PC-9 (cell line): ENCODE results near the gene MOB3A. TPM values are rescaled to one million over a fixed set of nuclear protein-coding genes. Genes with fewer than 3 reads are reported as not detected.
"Not testable (repeated sequence)": the region's sequence is repeated elsewhere in the genome, so short reads cannot be mapped to it uniquely, and the experiment has no call there.

Experiments used
- BruUV-seq: library from RNA; stranded (reverse); fragments of 400-500 nt; replicated peaks from 2 replicates; lab custom pipeline; 2021; lab: Mats Ljungman, UMichigan
- CTCF ChIA-PET: fragments of 300-600 bp; sonication (Branson Sonifier 250); formaldehyde crosslinking; loops from one replicate; lab custom pipeline; 2022; ENCODE audit warnings: antibody characterized with exemption; lab: Charles Lee
- POLR2A ChIA-PET: fragments of 300-600 bp; sonication (Branson Sonifier 250); formaldehyde crosslinking; loops from one replicate; lab custom pipeline; 2022; ENCODE audit warnings: antibody characterized with exemption; ENCODE audit not compliant: unreplicated experiment; lab: Charles Lee
- DNase-seq, 2 experiments: peaks; one replicate each; pipeline versions ENCODE4 v3.0.0 to v3.0.0-alpha.2; 2015 to 2022; ENCODE audit warnings: mixed read lengths in 1 of 2
- H2AFZ ChIP-seq: fragments of 200-600 bp; sonication (generic); 2 replicates; pipeline ENCODE4 v1.8.1; 2017; ENCODE audit warnings: antibody characterized with exemption
- H3F3A ChIP-seq: fragments of 200-600 bp; sonication (generic); 2 replicates; pipeline ENCODE4 v1.8.1; 2017; ENCODE audit warnings: antibody characterized with exemption, mild to moderate bottlenecking, low read depth; ENCODE audit not compliant: insufficient read depth
- H3K27ac ChIP-seq: fragments of 200-600 bp; sonication (generic); 2 replicates; pipeline ENCODE4 v1.6.1; 2016; ENCODE audit warnings: mixed run types
- H3K27me3 ChIP-seq: fragments of 200-600 bp; sonication (generic); 2 replicates; pipeline ENCODE4 v1.6.1; 2016; ENCODE audit warnings: low read depth, mixed run types; ENCODE audit not compliant: insufficient read depth
- H3K36me3 ChIP-seq: fragments of 200-600 bp; sonication (generic); 2 replicates; pipeline ENCODE4 v1.6.1; 2016; ENCODE audit warnings: low read depth, mixed run types
- H3K4me1 ChIP-seq: fragments of 200-600 bp; sonication (generic); replicated peaks from 2 replicates; pipeline ENCODE4 v1.6.1; 2016; ENCODE audit warnings: mixed run types; ENCODE audit not compliant: insufficient read depth
- H3K4me2 ChIP-seq: fragments of 200-600 bp; sonication (generic); 2 replicates; pipeline ENCODE4 v1.6.1; 2017; ENCODE audit warnings: mixed run types
- H3K4me3 ChIP-seq: fragments of 200-600 bp; sonication (generic); 2 replicates; pipeline ENCODE4 v1.6.1; 2016; ENCODE audit warnings: mixed run types
- H3K79me2 ChIP-seq: fragments of 200-600 bp; sonication (generic); 2 replicates; pipeline ENCODE4 v1.6.1; 2017; ENCODE audit warnings: low read depth, mixed run types
- H3K9me2 ChIP-seq: fragments of 200-600 bp; sonication (generic); 2 replicates; pipeline ENCODE4 v1.8.1; 2017; ENCODE audit warnings: mild to moderate bottlenecking; ENCODE audit not compliant: insufficient read depth
- H3K9me3 ChIP-seq: fragments of 200-600 bp; sonication (generic); 2 replicates; pipeline ENCODE4 v1.8.1; 2016; ENCODE audit warnings: low read depth; ENCODE audit not compliant: insufficient read depth
- H4K20me1 ChIP-seq: fragments of 200-600 bp; sonication (generic); 2 replicates; pipeline ENCODE4 v1.8.1; 2017; ENCODE audit not compliant: insufficient read depth
- EZH2 ChIP-seq: fragments of 200-600 bp; sonication (generic); IDR thresholded peaks from 2 replicates; pipeline ENCODE4 v1.8.0; 2017; ENCODE audit warnings: antibody characterized with exemption, low read depth
- intact Hi-C: fragments of 100-400 bp; cut with micrococcal nuclease; formaldehyde crosslinking; loops from one replicate; pipeline ENCODE4 v1.10.0; 2022; ENCODE audit not compliant: unreplicated experiment
- total RNA-seq: library from RNA; stranded (reverse); gene quantifications from 2 replicates; pipeline ENCODE4 v1.2.3, GENCODE V29; 2021
- TF ChIP-seq, protein P1 (sequence below): fragments of 200-600 bp; sonication (generic); conservative IDR thresholded peaks from 2 replicates; pipeline ENCODE4 v1.6.1; 2017; ENCODE audit warnings: mixed run types, antibody characterized with exemption, mild to moderate bottlenecking, moderate library complexity

The MOB3A gene
- total RNA-seq, 1 experiment from 2014 or later: 28.9 TPM

GRCh38 chr19:2097886-2098327, 1.8 kb upstream of the MOB3A start:
- CTCF ChIA-PET: no interaction called here
- BruUV-seq: no TSS peak

DNA sequence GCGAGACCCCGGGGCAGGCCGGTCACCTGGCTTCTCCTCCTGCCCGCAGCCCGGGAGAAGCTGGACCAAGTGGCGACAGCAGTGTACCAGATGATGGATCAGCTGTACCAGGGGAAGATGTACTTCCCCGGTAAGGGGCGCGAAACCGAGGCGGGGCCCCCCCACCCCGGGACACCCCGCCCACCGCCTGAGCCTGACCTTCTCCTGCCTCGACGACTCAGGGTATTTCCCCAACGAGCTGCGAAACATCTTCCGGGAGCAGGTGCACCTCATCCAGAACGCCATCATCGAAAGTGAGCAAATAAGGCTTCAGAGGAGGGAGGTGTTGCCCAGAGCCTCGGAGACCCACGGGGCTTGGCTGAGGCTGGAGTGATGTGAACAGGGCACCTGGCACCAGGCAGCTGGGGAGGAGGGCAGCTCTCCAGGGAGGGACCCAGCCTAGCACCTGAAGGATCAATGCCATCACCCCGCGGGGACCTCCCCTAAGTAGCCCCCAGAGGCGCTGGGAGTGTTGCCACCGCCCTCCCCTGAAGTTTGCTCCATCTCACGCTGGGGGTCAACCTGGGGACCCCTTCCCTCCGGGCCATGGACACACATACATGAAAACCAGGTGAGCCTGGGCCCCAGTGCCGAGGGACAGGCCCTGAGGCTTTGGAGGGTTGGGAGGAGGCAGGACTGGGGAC, 1.2 kb upstream of the MOB3A start:
- H3K9me3 ChIP-seq: no peaks in the 10 kb centered on the region
- ChIA-PET POLR2A (interaction anchor here (0.7 kb wide), 2 partner anchors 54 to 497 kb away, joined by 3 to 5 read pairs; partner anchors contain the start of gene AP3D1), CTCF (interaction anchor here (0.6 kb wide), 1 partner anchor 81 kb away, joined by 3 read pairs; no protein-coding TSS in a partner anchor)
- no peak overlapping the region for H3K27ac ChIP-seq
- no peaks in the 10 kb centered on the region for H3K4me1 ChIP-seq
- no peak for DNase-seq
- H4K20me1 ChIP-seq: no peaks in the 10 kb centered on the region
- H3F3A ChIP-seq: no peaks in the 10 kb centered on the region
- H2AFZ ChIP-seq: no peak overlapping the region
- H3K36me3 ChIP-seq: no peaks in the 10 kb centered on the region
- no peaks in the 10 kb centered on the region for H3K27me3 ChIP-seq
- intact Hi-C loops: loop anchor here (10.0 kb wide), 1 partner anchor 57 kb away; the partner anchor contains the start of gene AP3D1
- no peak for TF ChIP-seq EZH2
- TF ChIP-seq, protein P1, sequence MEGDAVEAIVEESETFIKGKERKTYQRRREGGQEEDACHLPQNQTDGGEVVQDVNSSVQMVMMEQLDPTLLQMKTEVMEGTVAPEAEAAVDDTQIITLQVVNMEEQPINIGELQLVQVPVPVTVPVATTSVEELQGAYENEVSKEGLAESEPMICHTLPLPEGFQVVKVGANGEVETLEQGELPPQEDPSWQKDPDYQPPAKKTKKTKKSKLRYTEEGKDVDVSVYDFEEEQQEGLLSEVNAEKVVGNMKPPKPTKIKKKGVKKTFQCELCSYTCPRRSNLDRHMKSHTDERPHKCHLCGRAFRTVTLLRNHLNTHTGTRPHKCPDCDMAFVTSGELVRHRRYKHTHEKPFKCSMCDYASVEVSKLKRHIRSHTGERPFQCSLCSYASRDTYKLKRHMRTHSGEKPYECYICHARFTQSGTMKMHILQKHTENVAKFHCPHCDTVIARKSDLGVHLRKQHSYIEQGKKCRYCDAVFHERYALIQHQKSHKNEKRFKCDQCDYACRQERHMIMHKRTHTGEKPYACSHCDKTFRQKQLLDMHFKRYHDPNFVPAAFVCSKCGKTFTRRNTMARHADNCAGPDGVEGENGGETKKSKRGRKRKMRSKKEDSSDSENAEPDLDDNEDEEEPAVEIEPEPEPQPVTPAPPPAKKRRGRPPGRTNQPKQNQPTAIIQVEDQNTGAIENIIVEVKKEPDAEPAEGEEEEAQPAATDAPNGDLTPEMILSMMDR: no peak; the same call in 1 of the 2 replicates
- H3K4me2 ChIP-seq: peak overlapping the region; percentile 91
- no peaks in the 10 kb centered on the region for H3K9me2 ChIP-seq
- H3K79me2 ChIP-seq: peaks cover 7% of the 10 kb centered on the region; the same call in 1 of the 2 replicates
- no TSS peak for BruUV-seq
- H3K4me3 ChIP-seq: peak overlapping the region; percentile 54; the same call in 1 of the 2 replicates

More at GRCh38 chr19:2097886-2098327, 1.8 kb upstream of the MOB3A start:
- POLR2A ChIA-PET: no interaction called here
- Histone ChIP-seq H3K9me3 (no peaks in the 10 kb centered on the region), H3K27ac (no peak overlapping the region), H2AFZ (no peak overlapping the region), H3K4me1 (no peaks in the 10 kb centered on the region), H4K20me1 (no peaks in the 10 kb centered on the region), H3K36me3 (no peaks in the 10 kb centered on the region), H3K4me2 (0 out of 2 replicates have a peak overlapping the region, but pooled peaks have one; percentile 91), H3K27me3 (no peaks in the 10 kb centered on the region), H3K79me2 (peaks cover 7% of the 10 kb centered on the region; the same call in 1 of the 2 replicates), H3K9me2 (no peaks in the 10 kb centered on the region), H3K4me3 (no peak overlapping the region), H3F3A (no peaks in the 10 kb centered on the region)
- intact Hi-C loops: loop anchor here (10.0 kb wide), 1 partner anchor 57 kb away; the partner anchor contains the start of gene AP3D1
- TF ChIP-seq EZH2: no peak
- TF ChIP-seq, protein P1: no peak
- DNase-seq: no peak

- Histone ChIP-seq H3K27me3 (no peaks in the 10 kb centered on the region), H2AFZ (peak within 1 kb of the TSS; percentile 81), H3K4me3 (peak within 1 kb of the TSS; percentile 68), H3K9me3 (no peaks in the 10 kb centered on the region), H3K4me1 (no peaks in the 10 kb centered on the region), H3K36me3 (no peaks in the 10 kb centered on the region), H3K27ac (peak within 1 kb of the TSS; percentile 67), H4K20me1 (no peaks in the 10 kb centered on the region), H3K9me2 (no peaks in the 10 kb centered on the region), H3F3A (no peaks in the 10 kb centered on the region), H3K79me2 (peaks cover 7% of the 10 kb centered on the region; the same call in 1 of the 2 replicates), H3K4me2 (peak within 1 kb of the TSS; percentile 91)
- ChIA-PET POLR2A (interaction anchor here (0.7 kb wide), 1 partner anchor 498 kb away, joined by 3 read pairs; no protein-coding TSS in a partner anchor), CTCF (no interaction called here)
- BruUV-seq: no TSS peak
- intact Hi-C loops: loop anchor here (10.0 kb wide), 1 partner anchor 58 kb away; the partner anchor contains the start of gene AP3D1
- peak; percentile 77 to 95 for DNase-seq
- TF ChIP-seq EZH2: no peak
- TF ChIP-seq, protein P1: no peak
Measured at GRCh38 chr19:2096480-2097202, 515 bp upstream of the MOB3A start, which contains the start of gene IZUMO4. IZUMO4 (plus strand) TSS chr19:2096915; CDS start chr19:2096946, 31 bp downstream.

GRCh38 chr19:2091926-2092525, 4.1 kb downstream of the MOB3A start:
- CTCF ChIA-PET: interaction anchor here (0.6 kb wide), 1 partner anchor 74 kb away, joined by 3 read pairs; no protein-coding TSS in a partner anchor
- H3K79me2 ChIP-seq, H3K9me2 ChIP-seq, H3K27me3 ChIP-seq, H3K36me3 ChIP-seq, BruUV-seq, H3K4me3 ChIP-seq, POLR2A ChIA-PET, H4K20me1 ChIP-seq, H3K9me3 ChIP-seq, H3K27ac ChIP-seq, H3F3A ChIP-seq, DNase-seq, H3K4me2 ChIP-seq, H2AFZ ChIP-seq: not testable (repeated sequence)
- peaks cover 31% of the 10 kb centered on the region for H3K4me1 ChIP-seq
- intact Hi-C loops: loop anchor here (10.0 kb wide), 1 partner anchor 63 kb away; the partner anchor contains the start of gene AP3D1
